Gastrocnemius medialis (tissue), 4 donors: ENCODE data around the gene RBM42.

Source experiments
- CTCF ChIP-seq, 5 experiments: fragments of 450-650 bp in 3 of 5; fragments of 200-600 bp in 2 of 5; sonication (generic) in 2 of 5; IDR thresholded peaks in 4 of 5; conservative IDR thresholded peaks in 1 of 5; 1 replicate in 4 of 5; 2 replicates in 1 of 5; pipeline ENCODE4 v1.5.1; 2016 to 2019; ENCODE audit warnings: antibody characterized with exemption in 5 of 5, mild to moderate bottlenecking in 3 of 5, moderate library complexity in 3 of 5
- POLR2A ChIP-seq, 2 donors: fragments of 450-650 bp; IDR thresholded peaks; one replicate each; pipeline ENCODE4 v1.6.1; 2017; ENCODE audit warnings: antibody characterized with exemption in 2 of 2, mild to moderate bottlenecking in 2 of 2, moderate library complexity in 2 of 2

DNA sequence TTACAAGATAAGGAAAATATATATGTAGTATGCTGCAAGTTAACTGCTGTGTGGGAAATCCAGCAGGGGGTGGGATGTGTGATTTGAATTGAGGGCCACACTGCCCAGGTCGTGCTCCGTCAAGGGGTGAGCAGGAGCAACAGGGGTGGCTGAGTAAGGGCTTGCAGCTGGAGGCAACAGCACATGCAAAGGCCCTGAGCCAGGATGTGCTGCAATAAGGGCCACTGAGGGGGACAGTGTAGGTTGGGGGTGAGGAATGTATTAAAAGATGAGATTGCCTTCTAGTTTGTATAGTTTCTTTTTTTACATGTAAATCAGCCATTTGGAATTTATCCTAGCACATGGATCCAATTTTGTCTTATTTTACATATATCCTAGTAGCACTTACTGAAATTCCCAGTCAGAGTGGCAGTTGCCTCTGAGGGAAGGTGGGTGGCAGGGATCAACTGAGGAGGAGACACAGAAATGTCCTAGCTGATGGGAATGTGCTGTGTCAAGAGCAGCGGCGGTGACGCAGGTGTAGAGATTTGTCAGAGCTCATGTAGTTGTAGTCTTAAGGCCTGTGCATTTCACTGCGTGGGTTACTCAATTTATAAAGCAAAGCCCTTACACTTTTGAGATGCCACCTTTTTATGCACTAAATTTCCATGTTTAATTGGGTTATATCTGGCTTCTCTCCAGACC, 5.4 kb upstream of the RBM42 start:
- TF ChIP-seq POLR2A (IDR thresholded peaks at IDR 0.05) (no peak), CTCF (IDR thresholded peaks at IDR 0.05 in 4 of 5, conservative IDR thresholded peaks at IDR 0.05 in 1 of 5) (no peak)
